HUES64 (cell line): ENCODE results near the gene VIT.

Source experiments
- H3K27ac ChIP-seq: 2 replicates; pipeline ENCODE4 v1.7.0; 2013; ENCODE audit warnings: low read depth, low read length, inconsistent platforms
- H3K27me3 ChIP-seq: 2 replicates; pipeline ENCODE4 v1.6.1; 2013; ENCODE audit warnings: mild to moderate bottlenecking, low read length; ENCODE audit not compliant: insufficient read depth
- H3K36me3 ChIP-seq: 2 replicates; pipeline ENCODE4 v1.6.1; 2013; ENCODE audit warnings: mild to moderate bottlenecking, low read length; ENCODE audit not compliant: insufficient read depth
- H3K4me1 ChIP-seq: 2 replicates; pipeline ENCODE4 v1.6.1; 2013; ENCODE audit warnings: mild to moderate bottlenecking, low read length, moderate library complexity; ENCODE audit not compliant: insufficient read depth
- H3K4me3 ChIP-seq: 2 replicates; pipeline ENCODE4 v1.5.1; 2013; ENCODE audit warnings: mild to moderate bottlenecking, low read length, moderate library complexity
- H3K9ac ChIP-seq: 2 replicates; pipeline ENCODE4 v1.6.1; 2013; ENCODE audit warnings: mild to moderate bottlenecking, low read depth, low read length
- H3K9me3 ChIP-seq: 2 replicates; pipeline ENCODE4 v1.6.1; 2013; ENCODE audit warnings: low read depth, low read length; ENCODE audit not compliant: insufficient read depth
- WGBS: fragments of 150-250, 120-280 bp; methylation state at CpG from one replicate; pipeline ENCODE4 v1.1.7; 2013; ENCODE audit warnings: missing lambda C conversion rate; 5-methylcytosine and 5-hydroxymethylcytosine counted together

The VIT gene

GRCh38 chr2:36834203-36834602 lies 137.7 kb downstream of the VIT start:
- 99% methylated on average over 2 of the region's 2 CpGs for whole genome bisulfite sequencing
- Histone ChIP-seq H3K4me1 (peaks cover 21% of the 10 kb centered on the region), H3K27me3 (no peaks in the 10 kb centered on the region)

GRCh38 chr2:36834731-36835524 lies 138.4 kb downstream of the VIT start:
- Histone ChIP-seq H3K9me3 (no peaks in the 10 kb centered on the region), H3K27ac (peak overlapping the region; percentile 88), H3K36me3 (no peaks in the 10 kb centered on the region), H3K9ac (no peak overlapping the region), H3K4me3 (no peak overlapping the region), H3K4me1 (peaks cover 26% of the 10 kb centered on the region), H3K27me3 (no peaks in the 10 kb centered on the region)
- WGBS, result 31% methylated on average over 3 of the region's 5 CpGs

More at GRCh38 chr2:36834203-36834602, 137.7 kb downstream of the VIT start:
- H3K9ac ChIP-seq, result no peak overlapping the region
- H3K4me3 ChIP-seq, result no peak overlapping the region
- H3K27ac ChIP-seq, result peak overlapping the region; percentile 88; the same call in 1 of the 2 replicates
- no peaks in the 10 kb centered on the region for H3K9me3 ChIP-seq
- no peaks in the 10 kb centered on the region for H3K36me3 ChIP-seq

- no peaks in the 10 kb centered on the region for H3K27me3 ChIP-seq
- no peak overlapping the region for H3K9ac ChIP-seq
- H3K27ac ChIP-seq, result no peak overlapping the region
- H3K4me3 ChIP-seq, result no peak overlapping the region
- peaks cover 29% of the 10 kb centered on the region for H3K4me1 ChIP-seq
- no peaks in the 10 kb centered on the region for H3K36me3 ChIP-seq
- WGBS, result 85% methylated on average over 4 of the region's 4 CpGs
- no peaks in the 10 kb centered on the region for H3K9me3 ChIP-seq
These were observed 143.6 kb downstream of the VIT start for GRCh38 chr2:36839976-36840617.

- Histone ChIP-seq H3K27ac (0 out of 2 replicates have a peak overlapping the region, but pooled peaks have one; percentile 3), H3K36me3 (peaks cover 12% of the 10 kb centered on the region), H3K4me1 (peaks cover 21% of the 10 kb centered on the region), H3K9me3 (no peaks in the 10 kb centered on the region), H3K27me3 (no peaks in the 10 kb centered on the region), H3K4me3 (no peak overlapping the region), H3K9ac (no peak overlapping the region)
These were observed 147.3 kb downstream of the VIT start for GRCh38 chr2:36843838-36844237.

- H3K4me1 ChIP-seq, result peaks cover 5% of the 10 kb centered on the region
- H3K9ac ChIP-seq, result no peak overlapping the region
- no peak overlapping the region for H3K4me3 ChIP-seq
- WGBS, result 94% methylated on average over 7 of the region's 8 CpGs
- no peaks in the 10 kb centered on the region for H3K27me3 ChIP-seq
- H3K36me3 ChIP-seq, result peaks cover 54% of the 10 kb centered on the region
- no peaks in the 10 kb centered on the region for H3K9me3 ChIP-seq
- no peak overlapping the region for H3K27ac ChIP-seq
These were observed 152.8 kb downstream of the VIT start for GRCh38 chr2:36849265-36849664.

- Histone ChIP-seq H3K36me3 (peaks cover 81% of the 10 kb centered on the region), H3K4me1 (peaks cover 3% of the 10 kb centered on the region; the same call in 1 of the 2 replicates), H3K27me3 (no peaks in the 10 kb centered on the region), H3K9me3 (no peaks in the 10 kb centered on the region), H3K9ac (no peak overlapping the region), H3K27ac (no peak overlapping the region), H3K4me3 (no peak overlapping the region)
- 89% methylated on average over 2 of the region's 2 CpGs for WGBS
These were observed 157.7 kb downstream of the VIT start for GRCh38 chr2:36854241-36854640.

- no CpG with 5 or more reads among the region's 2 CpGs for WGBS
- no peak overlapping the region for H3K4me3 ChIP-seq
- no peaks in the 10 kb centered on the region for H3K27me3 ChIP-seq
- H3K36me3 ChIP-seq, result peaks cover 76% of the 10 kb centered on the region
- no peaks in the 10 kb centered on the region for H3K9me3 ChIP-seq
- H3K9ac ChIP-seq, result no peak overlapping the region
- peaks cover 3% of the 10 kb centered on the region; the same call in 1 of the 2 replicates for H3K4me1 ChIP-seq
- no peak overlapping the region for H3K27ac ChIP-seq
These were observed 158.9 kb downstream of the VIT start for GRCh38 chr2:36855429-36855828.

- Histone ChIP-seq H3K4me1 (peaks cover 3% of the 10 kb centered on the region; the same call in 1 of the 2 replicates), H3K4me3 (no peak overlapping the region), H3K27me3 (no peaks in the 10 kb centered on the region), H3K36me3 (peaks cover 68% of the 10 kb centered on the region), H3K27ac (no peak overlapping the region), H3K9ac (no peak overlapping the region), H3K9me3 (no peaks in the 10 kb centered on the region)
- WGBS, result 97% methylated on average over 4 of the region's 5 CpGs
These were observed 161.2 kb downstream of the VIT start for GRCh38 chr2:36857713-36858112.

GRCh38 chr2:36858551-36859365 lies 162.3 kb downstream of the VIT start:
- Histone ChIP-seq H3K9me3 (no peaks in the 10 kb centered on the region), H3K27ac (no peak overlapping the region), H3K9ac (no peak overlapping the region), H3K4me1 (peaks cover 3% of the 10 kb centered on the region; the same call in 1 of the 2 replicates), H3K27me3 (no peaks in the 10 kb centered on the region), H3K4me3 (no peak overlapping the region), H3K36me3 (peaks cover 64% of the 10 kb centered on the region)

- H3K36me3 ChIP-seq, result peaks cover 64% of the 10 kb centered on the region
- 94% methylated on average over 1 of the region's 1 CpG for WGBS
- H3K9ac ChIP-seq, result no peak overlapping the region
These were observed 162.9 kb downstream of the VIT start for GRCh38 chr2:36859366-36859792.

GRCh38 chr2:36861896-36862295 lies 165.4 kb downstream of the VIT start:
- Histone ChIP-seq H3K9me3 (no peaks in the 10 kb centered on the region), H3K4me1 (peaks cover 3% of the 10 kb centered on the region; the same call in 1 of the 2 replicates), H3K9ac (no peak overlapping the region), H3K27me3 (no peaks in the 10 kb centered on the region), H3K36me3 (peaks cover 63% of the 10 kb centered on the region), H3K27ac (no peak overlapping the region), H3K4me3 (no peak overlapping the region)
- 97% methylated on average over 2 of the region's 2 CpGs for WGBS

More at GRCh38 chr2:36859366-36859792, 162.9 kb downstream of the VIT start:
- no peaks in the 10 kb centered on the region for H3K27me3 ChIP-seq
- no peaks in the 10 kb centered on the region for H3K9me3 ChIP-seq
- no peak overlapping the region for H3K4me3 ChIP-seq
- H3K4me1 ChIP-seq, result peaks cover 3% of the 10 kb centered on the region; the same call in 1 of the 2 replicates
- H3K27ac ChIP-seq, result no peak overlapping the region
